ENCODE measurements around the gene KYNU.

The KYNU gene

GRCh38 chr2:142981756-142982155 is 104.3 kb downstream of the KYNU start:
- DNase-seq (ENCODE audit: low read depth) = no peak
- no peak overlapping the region for H3K4me3 ChIP-seq (replicated peaks; ENCODE audit: low read depth, low read length)
- TF ChIP-seq CTCF (IDR thresholded peaks at IDR 0.05; ENCODE audit: low read length, missing control alignments) = no peak

GRCh38 chr2:142983174-142983573 is 105.7 kb downstream of the KYNU start:
- TF ChIP-seq CTCF (IDR thresholded peaks at IDR 0.05; ENCODE audit: low read length, missing control alignments) = no peak
- no peak overlapping the region for H3K4me3 ChIP-seq (replicated peaks; ENCODE audit: low read depth, low read length)
- no peak for DNase-seq (ENCODE audit: low read depth)

GRCh38 chr2:142984657-142985056 is 107.2 kb downstream of the KYNU start:
- DNase-seq (ENCODE audit: low read depth) = no peak
- no peak for TF ChIP-seq CTCF (IDR thresholded peaks at IDR 0.05; ENCODE audit: low read length, missing control alignments)
- H3K4me3 ChIP-seq (replicated peaks; ENCODE audit: low read depth, low read length) = no peak overlapping the region

- no peak for DNase-seq (ENCODE audit: low read depth)
- H3K4me3 ChIP-seq (replicated peaks; ENCODE audit: low read depth, low read length) = no peak overlapping the region
- no peak for TF ChIP-seq CTCF (IDR thresholded peaks at IDR 0.05; ENCODE audit: low read length, missing control alignments)
Measured at GRCh38 chr2:142987044-142987443, 109.6 kb downstream of the KYNU start.

GRCh38 chr2:142989273-142990204 is 112.1 kb downstream of the KYNU start:
- peak; percentile 72 for DNase-seq (ENCODE audit: low read depth)
- TF ChIP-seq CTCF (IDR thresholded peaks at IDR 0.05; ENCODE audit: low read length, missing control alignments) = peak; percentile 53
- H3K4me3 ChIP-seq (replicated peaks; ENCODE audit: low read depth, low read length) = no peak overlapping the region

- TF ChIP-seq CTCF (IDR thresholded peaks at IDR 0.05; ENCODE audit: low read length, missing control alignments) = no peak
- no peak for DNase-seq (ENCODE audit: low read depth)
- no peak overlapping the region for H3K4me3 ChIP-seq (replicated peaks; ENCODE audit: low read depth, low read length)
Measured at GRCh38 chr2:142991295-142991694, 113.8 kb downstream of the KYNU start.

- no peak for TF ChIP-seq CTCF (IDR thresholded peaks at IDR 0.05; ENCODE audit: low read length, missing control alignments)
- peak; percentile 6 for DNase-seq (ENCODE audit: low read depth)
- no peak overlapping the region for H3K4me3 ChIP-seq (replicated peaks; ENCODE audit: low read depth, low read length)
Measured at GRCh38 chr2:142992840-142993239, 115.4 kb downstream of the KYNU start.

Measured in fibroblast of pulmonary artery (primary cell).